Trophoblast cell (in vitro differentiated cells and primary cell): ENCODE measurements around the gene HDAC7.
"Not testable (repeated sequence)": the region's sequence is repeated elsewhere in the genome, so short reads cannot be mapped to it uniquely, and the experiment has no call there.

Experiments used
- DNase-seq, 2 donors: peaks; one replicate each; pipeline ENCODE4 v3.0.0-alpha.2; 2016
- H2AFZ ChIP-seq: 2 replicates; pipeline ENCODE4 v1.6.1; 2013; ENCODE audit warnings: low read length, moderate library complexity, mild to moderate bottlenecking; ENCODE audit not compliant: insufficient read depth, poor library complexity
- H2AK5ac ChIP-seq: 2 replicates; pipeline ENCODE4 v1.6.1; 2013; ENCODE audit warnings: mild to moderate bottlenecking, low read length
- H2BK120ac ChIP-seq: 2 replicates; pipeline ENCODE4 v1.6.1; 2013; ENCODE audit warnings: low read length, mild to moderate bottlenecking, moderate library complexity; ENCODE audit not compliant: insufficient read depth, poor library complexity
- H2BK12ac ChIP-seq: 2 replicates; pipeline ENCODE4 v1.6.1; 2013; ENCODE audit warnings: mild to moderate bottlenecking, low read length, moderate library complexity
- H2BK5ac ChIP-seq: 2 replicates; pipeline ENCODE4 v1.6.1; 2013; ENCODE audit warnings: low read length, low read depth, moderate library complexity, mild to moderate bottlenecking; ENCODE audit not compliant: poor library complexity
- H3K14ac ChIP-seq: 2 replicates; pipeline ENCODE4 v1.6.1; 2013; ENCODE audit warnings: mild to moderate bottlenecking, low read length
- H3K18ac ChIP-seq: 2 replicates; pipeline ENCODE4 v1.6.1; 2013; ENCODE audit warnings: mild to moderate bottlenecking, low read length
- H3K23ac ChIP-seq: 2 replicates; pipeline ENCODE4 v1.6.1; 2013; ENCODE audit warnings: low read length
- H3K27ac ChIP-seq: 2 replicates; pipeline ENCODE4 v1.5.1; 2013; ENCODE audit warnings: low read depth, mild to moderate bottlenecking, inconsistent platforms, low read length, moderate library complexity
- H3K27me3 ChIP-seq: 2 replicates; pipeline ENCODE4 v1.6.1; 2013; ENCODE audit warnings: inconsistent platforms, mild to moderate bottlenecking, low read length, moderate library complexity; ENCODE audit not compliant: insufficient read depth
- H3K36me3 ChIP-seq, 2 experiments: 1 replicate in 1 of 2; 2 replicates in 1 of 2; pipeline ENCODE4 v1.6.1; 2013; ENCODE audit warnings: low read length in 2 of 2, mild to moderate bottlenecking in 2 of 2, moderate library complexity in 1 of 2; ENCODE audit not compliant: insufficient read depth in 2 of 2, control insufficient read depth in 1 of 2
- H3K4ac ChIP-seq: 2 replicates; pipeline ENCODE4 v1.6.1; 2013; ENCODE audit warnings: low read depth, mild to moderate bottlenecking, low read length, moderate library complexity
- H3K4me1 ChIP-seq, 2 experiments: 1 replicate in 1 of 2; 2 replicates in 1 of 2; pipeline ENCODE4 v1.6.1; 2013; ENCODE audit warnings: low read length in 2 of 2, mild to moderate bottlenecking in 2 of 2, moderate library complexity in 1 of 2; ENCODE audit not compliant: insufficient read depth in 2 of 2, control insufficient read depth in 1 of 2
- H3K4me2 ChIP-seq: 2 replicates; pipeline ENCODE4 v1.6.1; 2013; ENCODE audit warnings: inconsistent platforms, mild to moderate bottlenecking, low read length, moderate library complexity
- H3K4me3 ChIP-seq: 2 replicates; pipeline ENCODE4 v1.5.1; 2013; ENCODE audit warnings: mild to moderate bottlenecking, low read depth, low read length, inconsistent platforms
- H3K79me1 ChIP-seq: one replicate; pipeline ENCODE4 v1.6.1; 2013; ENCODE audit warnings: low read length
- H3K79me2 ChIP-seq: 2 replicates; pipeline ENCODE4 v1.6.1; 2013; ENCODE audit warnings: low read length, mild to moderate bottlenecking; ENCODE audit not compliant: control insufficient read depth, insufficient read depth, poor library complexity
- H3K9ac ChIP-seq: 2 replicates; pipeline ENCODE4 v1.6.1; 2013; ENCODE audit warnings: mild to moderate bottlenecking, low read length
- H3K9me3 ChIP-seq: 2 replicates; pipeline ENCODE4 v1.6.1; 2013; ENCODE audit warnings: low read depth, mild to moderate bottlenecking, control low read depth, inconsistent platforms, low read length; ENCODE audit not compliant: insufficient read depth
- H4K12ac ChIP-seq: 2 replicates; pipeline ENCODE4 v1.6.1; 2013; ENCODE audit warnings: low read depth, mild to moderate bottlenecking, low read length, moderate library complexity
- H4K8ac ChIP-seq: 2 replicates; pipeline ENCODE4 v1.6.1; 2013; ENCODE audit warnings: low read depth, mild to moderate bottlenecking, low read length, moderate library complexity
- H4K91ac ChIP-seq: one replicate; pipeline ENCODE4 v1.6.1; 2013; ENCODE audit warnings: low read depth, mild to moderate bottlenecking, low read length, moderate library complexity
- WGBS: extraction: QIAGEN DNeasy Blood & Tissue Kit; methylation state at CpG from one replicate; pipeline ENCODE4 v1.1.7; 2013; ENCODE audit warnings: missing lambda C conversion rate; ENCODE audit not compliant: insufficient read length, insufficient coverage; ENCODE audit errors: extremely low coverage; 5-methylcytosine and 5-hydroxymethylcytosine counted together

Gene HDAC7

DNA sequence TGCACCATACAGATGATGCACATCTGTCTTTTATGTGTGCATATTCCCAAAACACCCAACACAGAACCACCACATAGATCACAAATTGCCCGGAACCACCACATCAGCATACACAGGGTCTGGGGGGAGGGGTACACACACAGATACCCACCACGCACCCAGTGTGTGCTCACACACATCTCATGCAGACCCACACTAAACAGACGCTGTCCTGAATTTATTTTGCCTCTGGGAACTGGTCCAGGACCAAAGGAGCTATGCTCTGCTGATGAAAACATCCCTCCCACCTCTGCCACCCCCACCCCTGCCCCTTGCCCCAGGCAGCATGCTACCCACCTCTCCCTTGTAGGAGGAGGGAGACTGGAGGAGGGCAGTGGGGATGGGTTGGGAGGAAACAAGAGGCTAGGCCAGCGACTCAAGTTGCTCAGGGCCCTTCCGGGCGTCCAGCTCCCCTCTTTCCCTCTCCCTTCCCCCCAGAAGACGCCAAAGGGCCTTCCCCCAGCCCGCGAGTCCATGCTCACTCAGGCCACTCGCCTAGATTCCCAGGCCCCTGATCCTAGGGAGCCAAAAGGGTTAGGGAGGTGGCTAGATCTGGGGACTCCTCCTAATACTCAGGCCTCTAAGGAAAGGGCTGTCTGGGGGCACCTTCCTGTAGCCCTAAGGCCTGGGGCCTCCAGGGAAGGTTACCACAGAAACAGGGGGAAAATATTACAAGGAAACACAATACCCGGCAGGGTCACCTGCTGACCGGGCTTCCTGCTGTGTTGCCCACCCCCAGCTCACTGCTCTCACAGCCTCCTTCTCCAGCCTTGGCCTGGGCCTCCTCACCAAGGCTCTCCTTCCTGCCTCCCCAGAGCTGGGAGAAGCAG is 3.1 kb downstream of the HDAC7 start:
- WGBS, result no CpG with 5 or more reads among the region's 12 CpGs
- no peak overlapping the region for H3K23ac ChIP-seq
- H4K91ac ChIP-seq, result peak overlapping the region; percentile 21
- no peaks in the 10 kb centered on the region for H3K9me3 ChIP-seq
- H4K8ac ChIP-seq, result peak overlapping the region; percentile 13
- DNase-seq, result no peak
- H3K14ac ChIP-seq, result peak overlapping the region; percentile 21
- no peak overlapping the region for H2BK120ac ChIP-seq
- peak overlapping the region; percentile 95 for H3K4me2 ChIP-seq
- peaks cover 11 to 14% of the 10 kb centered on the region in 2 experiments for H3K36me3 ChIP-seq
- no peak overlapping the region for H3K4me3 ChIP-seq
- H3K4me1 ChIP-seq, result peaks cover 48 to 63% of the 10 kb centered on the region in 2 experiments
- H3K4ac ChIP-seq, result peak overlapping the region; percentile 75
- no peak overlapping the region for H2BK5ac ChIP-seq
- H3K79me2 ChIP-seq, result peaks cover 59% of the 10 kb centered on the region
- H2AK5ac ChIP-seq, result peak overlapping the region; percentile 7
- peak overlapping the region; percentile 67 for H3K18ac ChIP-seq
- H3K9ac ChIP-seq, result no peak overlapping the region
- no peak overlapping the region for H2BK12ac ChIP-seq
- H3K27ac ChIP-seq, result peak overlapping the region; percentile 52
- H3K27me3 ChIP-seq, result no peaks in the 10 kb centered on the region
- no peak overlapping the region for H2AFZ ChIP-seq
- H4K12ac ChIP-seq, result no peak overlapping the region
- peaks cover 45% of the 10 kb centered on the region for H3K79me1 ChIP-seq

- H2BK120ac ChIP-seq, H4K12ac ChIP-seq, H3K27ac ChIP-seq, H2AK5ac ChIP-seq, H3K4me2 ChIP-seq, H4K91ac ChIP-seq, H2BK5ac ChIP-seq, DNase-seq, H2BK12ac ChIP-seq, H2AFZ ChIP-seq, H3K9me3 ChIP-seq, H3K23ac ChIP-seq, H4K8ac ChIP-seq, H3K18ac ChIP-seq, H3K14ac ChIP-seq, H3K4me3 ChIP-seq, H3K27me3 ChIP-seq, H3K9ac ChIP-seq: not testable (repeated sequence)
- Histone ChIP-seq H3K79me1 (peaks cover 35% of the 10 kb centered on the region), H3K4ac (peak overlapping the region; percentile 21), H3K79me2 (peaks cover 59% of the 10 kb centered on the region), H3K4me1 (peaks cover 48 to 62% of the 10 kb centered on the region in 2 experiments), H3K36me3 (peaks cover 11 to 16% of the 10 kb centered on the region in 2 experiments)
- no CpG with 5 or more reads among the region's 5 CpGs for WGBS
These were observed 4.3 kb downstream of the HDAC7 start for GRCh38 chr12:47815447-47815846.

- H3K27me3 ChIP-seq, result no peaks in the 10 kb centered on the region
- no peak overlapping the region for H2BK12ac ChIP-seq
- H3K27ac ChIP-seq, result no peak overlapping the region
- H3K79me2 ChIP-seq, result peaks cover 57% of the 10 kb centered on the region
- H3K4me1 ChIP-seq, result peaks cover 51 to 62% of the 10 kb centered on the region in 2 experiments
- WGBS, result no CpG with 5 or more reads among the region's 3 CpGs
- H3K4me3 ChIP-seq, result no peak overlapping the region
- peak overlapping the region; percentile 32 for H3K18ac ChIP-seq
- H3K23ac ChIP-seq, result no peak overlapping the region
- H3K9me3 ChIP-seq, result no peaks in the 10 kb centered on the region
- H3K4me2 ChIP-seq, result no peak overlapping the region
- peak overlapping the region; percentile 68 for H3K4ac ChIP-seq
- H3K79me1 ChIP-seq, result peaks cover 29% of the 10 kb centered on the region
- no peak overlapping the region for H3K9ac ChIP-seq
- peak overlapping the region; percentile 39 for H2AK5ac ChIP-seq
- peak overlapping the region; percentile 49 for H4K8ac ChIP-seq
- peak overlapping the region; percentile 38 for H2BK5ac ChIP-seq
- no peak overlapping the region for H2BK120ac ChIP-seq
- no peak overlapping the region for H4K12ac ChIP-seq
- peak overlapping the region; percentile 38 for H2AFZ ChIP-seq
- peak overlapping the region; percentile 12 for H3K14ac ChIP-seq
- peak overlapping the region; percentile 6 for H4K91ac ChIP-seq
- no peak for DNase-seq
- H3K36me3 ChIP-seq, result peaks cover 11 to 16% of the 10 kb centered on the region in 2 experiments
These were observed 5.0 kb downstream of the HDAC7 start for GRCh38 chr12:47814539-47815170.

GRCh38 chr12:47813511-47814196 is 6.0 kb downstream of the HDAC7 start:
- H2BK12ac ChIP-seq, result peak overlapping the region; percentile 5
- H2AK5ac ChIP-seq, result peak overlapping the region; percentile 34
- no peak overlapping the region for H3K23ac ChIP-seq
- peak overlapping the region; percentile 58 for H2BK120ac ChIP-seq
- H2AFZ ChIP-seq, result no peak overlapping the region
- no peak overlapping the region for H3K4me3 ChIP-seq
- H3K18ac ChIP-seq, result peak overlapping the region; percentile 53
- peaks cover 53% of the 10 kb centered on the region for H3K79me2 ChIP-seq
- H3K27ac ChIP-seq, result peak overlapping the region; percentile 91
- peaks cover 57 to 70% of the 10 kb centered on the region in 2 experiments for H3K4me1 ChIP-seq
- peaks cover 20% of the 10 kb centered on the region for H3K79me1 ChIP-seq
- H3K4ac ChIP-seq, result peak overlapping the region; percentile 42
- H2BK5ac ChIP-seq, result peak overlapping the region; percentile 71
- WGBS, result no CpG with 5 or more reads among the region's 9 CpGs
- peak overlapping the region; percentile 2 for H4K12ac ChIP-seq
- H3K14ac ChIP-seq, result peak overlapping the region; percentile 41
- H3K9me3 ChIP-seq, result no peaks in the 10 kb centered on the region
- peak overlapping the region; percentile 82 for H4K91ac ChIP-seq
- H3K4me2 ChIP-seq, result peak overlapping the region; percentile 66
- peaks cover 11 to 16% of the 10 kb centered on the region in 2 experiments for H3K36me3 ChIP-seq
- no peak for DNase-seq
- no peaks in the 10 kb centered on the region for H3K27me3 ChIP-seq
- no peak overlapping the region for H3K9ac ChIP-seq
- peak overlapping the region; percentile 54 for H4K8ac ChIP-seq
